HEK293 (cell line): ENCODE data around the gene RPL10A.

Experiments
- ZNF19 ChIP-seq: fragments of 450-650 bp; formaldehyde crosslinking; IDR thresholded peaks from 2 replicates; pipeline ENCODE4; 2016; ENCODE audit warnings: missing biosample characterization, missing genetic modification characterization, low read depth
- ZNF416 ChIP-seq: fragments of 450-650 bp; formaldehyde crosslinking; IDR thresholded peaks from 2 replicates; pipeline ENCODE4 v1.5.1; 2016; ENCODE audit warnings: missing biosample characterization, missing genetic modification characterization
- ZNF747 ChIP-seq: fragments of 450-650 bp; formaldehyde crosslinking; IDR thresholded peaks from 2 replicates; pipeline ENCODE4 v1.5.1; 2016; ENCODE audit warnings: missing biosample characterization, missing genetic modification characterization
- ZNF768 ChIP-seq: fragments of 450-650 bp; formaldehyde crosslinking; IDR thresholded peaks from 2 replicates; pipeline ENCODE4 v1.5.1; 2018; ENCODE audit warnings: missing biosample characterization, mild to moderate bottlenecking, missing genetic modification characterization
- TF ChIP-seq, protein P1 (sequence below): fragments of 450-650 bp; formaldehyde crosslinking; IDR thresholded peaks from 2 replicates; pipeline ENCODE4 v1.5.1; 2016; ENCODE audit warnings: missing biosample characterization, missing genetic modification characterization
- TF ChIP-seq, protein P2 (sequence below): fragments of 450-650 bp; IDR thresholded peaks from 2 replicates; pipeline ENCODE4 v1.5.1; 2018; ENCODE audit warnings: missing biosample characterization, missing genetic modification characterization
- TF ChIP-seq, protein P3 (sequence below): fragments of 450-650 bp; formaldehyde crosslinking; IDR thresholded peaks from 2 replicates; pipeline ENCODE4 v1.5.1; 2016; ENCODE audit warnings: missing biosample characterization, missing genetic modification characterization

DNA sequence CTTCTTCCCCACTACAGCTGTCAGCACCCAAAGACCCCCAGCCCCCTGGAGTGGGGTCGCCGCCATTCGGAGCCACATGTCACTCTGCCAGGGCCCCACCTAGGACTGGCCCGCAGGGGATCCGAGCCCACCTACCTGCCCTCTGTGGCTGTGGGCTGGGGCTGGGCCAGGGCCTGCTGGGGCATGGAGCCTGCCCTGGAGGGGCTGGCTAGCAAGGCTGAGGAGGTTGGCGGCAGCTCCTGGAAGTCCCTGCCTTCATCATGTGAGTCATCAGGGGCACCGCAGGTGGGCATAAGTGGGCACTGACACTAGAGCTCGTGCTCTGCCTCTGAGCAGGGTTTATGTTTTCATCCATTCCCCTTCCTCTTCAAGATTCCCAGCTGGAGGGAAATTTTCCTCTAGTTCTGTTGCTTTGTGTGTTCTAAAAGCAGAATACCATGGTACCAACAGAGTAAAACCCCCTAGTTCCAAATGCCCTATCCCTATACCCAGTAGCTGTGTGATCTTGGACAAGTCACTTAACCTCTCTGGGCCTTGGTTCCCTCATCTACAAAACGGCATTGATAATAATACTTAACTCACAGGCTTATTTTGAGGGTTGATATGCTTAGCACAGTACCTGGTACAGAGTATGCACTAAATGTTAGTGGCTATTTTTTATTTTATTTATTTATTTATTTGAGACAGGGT is 24.7 kb upstream of the RPL10A start:
- TF ChIP-seq ZNF416 (tag by site-specific recombination) = no peak
- peak; percentile 86 for TF ChIP-seq ZNF768 (tag by site-specific recombination)
- TF ChIP-seq, protein P1, sequence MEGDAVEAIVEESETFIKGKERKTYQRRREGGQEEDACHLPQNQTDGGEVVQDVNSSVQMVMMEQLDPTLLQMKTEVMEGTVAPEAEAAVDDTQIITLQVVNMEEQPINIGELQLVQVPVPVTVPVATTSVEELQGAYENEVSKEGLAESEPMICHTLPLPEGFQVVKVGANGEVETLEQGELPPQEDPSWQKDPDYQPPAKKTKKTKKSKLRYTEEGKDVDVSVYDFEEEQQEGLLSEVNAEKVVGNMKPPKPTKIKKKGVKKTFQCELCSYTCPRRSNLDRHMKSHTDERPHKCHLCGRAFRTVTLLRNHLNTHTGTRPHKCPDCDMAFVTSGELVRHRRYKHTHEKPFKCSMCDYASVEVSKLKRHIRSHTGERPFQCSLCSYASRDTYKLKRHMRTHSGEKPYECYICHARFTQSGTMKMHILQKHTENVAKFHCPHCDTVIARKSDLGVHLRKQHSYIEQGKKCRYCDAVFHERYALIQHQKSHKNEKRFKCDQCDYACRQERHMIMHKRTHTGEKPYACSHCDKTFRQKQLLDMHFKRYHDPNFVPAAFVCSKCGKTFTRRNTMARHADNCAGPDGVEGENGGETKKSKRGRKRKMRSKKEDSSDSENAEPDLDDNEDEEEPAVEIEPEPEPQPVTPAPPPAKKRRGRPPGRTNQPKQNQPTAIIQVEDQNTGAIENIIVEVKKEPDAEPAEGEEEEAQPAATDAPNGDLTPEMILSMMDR (tag by site-specific recombination) = no peak
- no peak for TF ChIP-seq ZNF19 (tag by site-specific recombination)
- no peak for TF ChIP-seq ZNF747
- TF ChIP-seq, protein P2, sequence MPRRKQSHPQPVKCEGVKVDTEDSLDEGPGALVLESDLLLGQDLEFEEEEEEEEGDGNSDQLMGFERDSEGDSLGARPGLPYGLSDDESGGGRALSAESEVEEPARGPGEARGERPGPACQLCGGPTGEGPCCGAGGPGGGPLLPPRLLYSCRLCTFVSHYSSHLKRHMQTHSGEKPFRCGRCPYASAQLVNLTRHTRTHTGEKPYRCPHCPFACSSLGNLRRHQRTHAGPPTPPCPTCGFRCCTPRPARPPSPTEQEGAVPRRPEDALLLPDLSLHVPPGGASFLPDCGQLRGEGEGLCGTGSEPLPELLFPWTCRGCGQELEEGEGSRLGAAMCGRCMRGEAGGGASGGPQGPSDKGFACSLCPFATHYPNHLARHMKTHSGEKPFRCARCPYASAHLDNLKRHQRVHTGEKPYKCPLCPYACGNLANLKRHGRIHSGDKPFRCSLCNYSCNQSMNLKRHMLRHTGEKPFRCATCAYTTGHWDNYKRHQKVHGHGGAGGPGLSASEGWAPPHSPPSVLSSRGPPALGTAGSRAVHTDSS (tag by site-specific recombination) = no peak
- TF ChIP-seq, protein P3, sequence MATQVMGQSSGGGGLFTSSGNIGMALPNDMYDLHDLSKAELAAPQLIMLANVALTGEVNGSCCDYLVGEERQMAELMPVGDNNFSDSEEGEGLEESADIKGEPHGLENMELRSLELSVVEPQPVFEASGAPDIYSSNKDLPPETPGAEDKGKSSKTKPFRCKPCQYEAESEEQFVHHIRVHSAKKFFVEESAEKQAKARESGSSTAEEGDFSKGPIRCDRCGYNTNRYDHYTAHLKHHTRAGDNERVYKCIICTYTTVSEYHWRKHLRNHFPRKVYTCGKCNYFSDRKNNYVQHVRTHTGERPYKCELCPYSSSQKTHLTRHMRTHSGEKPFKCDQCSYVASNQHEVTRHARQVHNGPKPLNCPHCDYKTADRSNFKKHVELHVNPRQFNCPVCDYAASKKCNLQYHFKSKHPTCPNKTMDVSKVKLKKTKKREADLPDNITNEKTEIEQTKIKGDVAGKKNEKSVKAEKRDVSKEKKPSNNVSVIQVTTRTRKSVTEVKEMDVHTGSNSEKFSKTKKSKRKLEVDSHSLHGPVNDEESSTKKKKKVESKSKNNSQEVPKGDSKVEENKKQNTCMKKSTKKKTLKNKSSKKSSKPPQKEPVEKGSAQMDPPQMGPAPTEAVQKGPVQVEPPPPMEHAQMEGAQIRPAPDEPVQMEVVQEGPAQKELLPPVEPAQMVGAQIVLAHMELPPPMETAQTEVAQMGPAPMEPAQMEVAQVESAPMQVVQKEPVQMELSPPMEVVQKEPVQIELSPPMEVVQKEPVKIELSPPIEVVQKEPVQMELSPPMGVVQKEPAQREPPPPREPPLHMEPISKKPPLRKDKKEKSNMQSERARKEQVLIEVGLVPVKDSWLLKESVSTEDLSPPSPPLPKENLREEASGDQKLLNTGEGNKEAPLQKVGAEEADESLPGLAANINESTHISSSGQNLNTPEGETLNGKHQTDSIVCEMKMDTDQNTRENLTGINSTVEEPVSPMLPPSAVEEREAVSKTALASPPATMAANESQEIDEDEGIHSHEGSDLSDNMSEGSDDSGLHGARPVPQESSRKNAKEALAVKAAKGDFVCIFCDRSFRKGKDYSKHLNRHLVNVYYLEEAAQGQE (tag by site-specific recombination) = no peak
